ENCODE data around the gene UBL4B.

The UBL4B gene

GRCh38 chr1:110135666-110136065, 23.4 kb downstream of the UBL4B start:
- Histone ChIP-seq H3K27me3 (replicated peaks in 2 of 5; ENCODE audit: control insufficient read depth in 4 of 5, insufficient read depth in 5 of 5, low read length in 4 of 5) (peaks cover 3 to 45% (median 28%) of the 10 kb centered on the region in 5 experiments), H3K4me1 (ENCODE audit: control extremely low read depth in 1 of 4, control insufficient read depth in 4 of 4, insufficient read depth in 4 of 4, low read length in 3 of 4) (peaks cover 0 to 8% (median 6%) of the 10 kb centered on the region in 4 experiments), H3K9me3 (ENCODE audit: control extremely low read depth in 1 of 5, control insufficient read depth in 4 of 5, insufficient read depth in 2 of 5, low read depth in 1 of 5, low read length in 4 of 5) (no peaks in the 10 kb centered on the region), H3K4me3 (ENCODE audit: control insufficient read depth in 1 of 7, extremely low read depth in 1 of 7, insufficient read depth in 4 of 7, low read depth in 2 of 7, low read length in 6 of 7) (no peak overlapping the region), H3K27ac (ENCODE audit: insufficient read depth in 1 of 2, low read depth in 1 of 2, low read length in 2 of 2, poor library complexity in 1 of 2, severe bottlenecking in 2 of 2) (no peak overlapping the region), H3K36me3 (ENCODE audit: control insufficient read depth in 4 of 4, insufficient read depth in 4 of 4, low read length in 3 of 4) (no peaks in the 10 kb centered on the region)
- CTCF ChIA-PET, result interaction anchor here (2.7 kb wide), 1 partner anchor 18 kb away, joined by 6 read pairs; no protein-coding TSS in a partner anchor
- 93% methylated on average over 10 of the region's 10 CpGs for WGBS (ENCODE audit: insufficient coverage)
- no peak for DNase-seq
- POLR2A ChIA-PET, result no interaction called here

- peaks cover 3 to 41% (median 29%) of the 10 kb centered on the region in 5 experiments for H3K27me3 ChIP-seq (replicated peaks in 2 of 5; ENCODE audit: control insufficient read depth in 4 of 5, insufficient read depth in 5 of 5, low read length in 4 of 5)
- no peaks in the 10 kb centered on the region for H3K9me3 ChIP-seq (ENCODE audit: control extremely low read depth in 1 of 5, control insufficient read depth in 4 of 5, insufficient read depth in 2 of 5, low read depth in 1 of 5, low read length in 4 of 5)
- H3K4me3 ChIP-seq (ENCODE audit: control insufficient read depth in 1 of 7, extremely low read depth in 1 of 7, insufficient read depth in 4 of 7, low read depth in 2 of 7, low read length in 6 of 7), result no peak overlapping the region
- peaks cover 0 to 8% (median 5%) of the 10 kb centered on the region in 4 experiments for H3K4me1 ChIP-seq (ENCODE audit: control extremely low read depth in 1 of 4, control insufficient read depth in 4 of 4, insufficient read depth in 4 of 4, low read length in 3 of 4)
- CTCF ChIA-PET, result no interaction called here
- no peaks in the 10 kb centered on the region for H3K36me3 ChIP-seq (ENCODE audit: control insufficient read depth in 4 of 4, insufficient read depth in 4 of 4, low read length in 3 of 4)
- H3K27ac ChIP-seq (ENCODE audit: insufficient read depth in 1 of 2, low read depth in 1 of 2, low read length in 2 of 2, poor library complexity in 1 of 2, severe bottlenecking in 2 of 2), result no peak overlapping the region
- POLR2A ChIA-PET, result no interaction called here
- peak in 2 of 3 donors; percentile 26 to 41 for DNase-seq
- 0% methylated on average over 1 of the region's 7 CpGs for WGBS (ENCODE audit: insufficient coverage)
Measured at GRCh38 chr1:110136911-110137310, 24.7 kb downstream of the UBL4B start.

- CTCF ChIA-PET, result interaction anchor here (1.2 kb wide), 1 partner anchor 69 kb away, joined by 3 read pairs; no protein-coding TSS in a partner anchor
- H3K36me3 ChIP-seq (ENCODE audit: control insufficient read depth in 4 of 4, insufficient read depth in 4 of 4, low read length in 3 of 4), result no peaks in the 10 kb centered on the region
- no peaks in the 10 kb centered on the region for H3K9me3 ChIP-seq (ENCODE audit: control extremely low read depth in 1 of 5, control insufficient read depth in 4 of 5, insufficient read depth in 2 of 5, low read depth in 1 of 5, low read length in 4 of 5)
- POLR2A ChIA-PET, result no interaction called here
- DNase-seq, result no peak
- WGBS (ENCODE audit: insufficient coverage), result no CpG with 5 or more reads among the region's 3 CpGs
- peaks cover 4 to 47% (median 25%) of the 10 kb centered on the region in 5 experiments for H3K27me3 ChIP-seq (replicated peaks in 2 of 5; ENCODE audit: control insufficient read depth in 4 of 5, insufficient read depth in 5 of 5, low read length in 4 of 5)
- H3K4me1 ChIP-seq (ENCODE audit: control extremely low read depth in 1 of 4, control insufficient read depth in 4 of 4, insufficient read depth in 4 of 4, low read length in 3 of 4), result peaks cover 0 to 8% (median 5%) of the 10 kb centered on the region in 4 experiments
- H3K4me3 ChIP-seq (ENCODE audit: control insufficient read depth in 1 of 7, extremely low read depth in 1 of 7, insufficient read depth in 4 of 7, low read depth in 2 of 7, low read length in 6 of 7), result no peak overlapping the region
- H3K27ac ChIP-seq (ENCODE audit: insufficient read depth in 1 of 2, low read depth in 1 of 2, low read length in 2 of 2, poor library complexity in 1 of 2, severe bottlenecking in 2 of 2), result no peak overlapping the region
Measured at GRCh38 chr1:110138956-110139355, 26.7 kb downstream of the UBL4B start.

DNA sequence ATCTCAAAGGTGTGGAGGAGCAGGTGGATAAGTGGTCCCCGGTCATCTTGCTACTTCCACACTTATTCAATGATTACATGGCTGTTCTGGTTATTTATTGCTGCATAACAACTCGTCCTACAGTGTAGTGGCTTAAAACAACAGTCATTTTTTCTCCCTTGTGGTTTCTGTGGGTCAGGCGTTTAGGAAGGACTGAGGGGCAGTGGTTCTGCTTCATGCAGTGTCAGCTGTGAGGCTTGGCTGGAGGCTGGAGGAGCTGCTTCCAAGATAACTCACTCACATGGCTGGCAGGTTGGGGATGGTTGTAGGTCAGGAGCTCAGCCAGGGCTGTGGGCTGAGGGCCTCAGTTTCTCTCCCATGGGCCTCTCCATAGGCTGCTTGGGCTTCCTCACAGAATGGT, 32.1 kb downstream of the UBL4B start:
- H3K36me3 ChIP-seq (ENCODE audit: control insufficient read depth in 4 of 4, insufficient read depth in 4 of 4, low read length in 3 of 4), result no peaks in the 10 kb centered on the region
- ChIA-PET POLR2A (interaction anchor here (0.8 kb wide), 1 partner anchor 271 kb away, joined by 3 read pairs; no protein-coding TSS in a partner anchor), CTCF (interaction anchor here (1.6 to 2.3 kb wide), 2 partner anchors 11 to 12 kb away, joined by 3 to 11 read pairs; no protein-coding TSS in a partner anchor)
- H3K9me3 ChIP-seq (ENCODE audit: control extremely low read depth in 1 of 5, control insufficient read depth in 4 of 5, insufficient read depth in 2 of 5, low read depth in 1 of 5, low read length in 4 of 5), result peaks cover 0 to 2% (median 0%) of the 10 kb centered on the region in 5 experiments
- H3K4me1 ChIP-seq (ENCODE audit: control extremely low read depth in 1 of 4, control insufficient read depth in 4 of 4, insufficient read depth in 4 of 4, low read length in 3 of 4), result no peaks in the 10 kb centered on the region
- WGBS (ENCODE audit: insufficient coverage), result 0% methylated on average over 1 of the region's 3 CpGs
- H3K4me3 ChIP-seq (ENCODE audit: control insufficient read depth in 1 of 7, extremely low read depth in 1 of 7, insufficient read depth in 4 of 7, low read depth in 2 of 7, low read length in 6 of 7), result no peak overlapping the region
- peak in 2 of 3 donors; percentile 15 to 27 for DNase-seq
- no peak overlapping the region for H3K27ac ChIP-seq (ENCODE audit: insufficient read depth in 1 of 2, low read depth in 1 of 2, low read length in 2 of 2, poor library complexity in 1 of 2, severe bottlenecking in 2 of 2)
- peaks cover 2 to 71% (median 40%) of the 10 kb centered on the region in 5 experiments for H3K27me3 ChIP-seq (replicated peaks in 2 of 5; ENCODE audit: control insufficient read depth in 4 of 5, insufficient read depth in 5 of 5, low read length in 4 of 5)

GRCh38 chr1:110148961-110149360, 36.7 kb downstream of the UBL4B start:
- Histone ChIP-seq H3K9me3 (ENCODE audit: control extremely low read depth in 1 of 5, control insufficient read depth in 4 of 5, insufficient read depth in 2 of 5, low read depth in 1 of 5, low read length in 4 of 5) (peaks cover 0 to 2% (median 0%) of the 10 kb centered on the region in 5 experiments), H3K36me3 (ENCODE audit: control insufficient read depth in 4 of 4, insufficient read depth in 4 of 4, low read length in 3 of 4) (no peaks in the 10 kb centered on the region), H3K4me1 (ENCODE audit: control extremely low read depth in 1 of 4, control insufficient read depth in 4 of 4, insufficient read depth in 4 of 4, low read length in 3 of 4) (peaks cover 0 to 13% (median 5%) of the 10 kb centered on the region in 4 experiments), H3K4me3 (ENCODE audit: control insufficient read depth in 1 of 7, extremely low read depth in 1 of 7, insufficient read depth in 4 of 7, low read depth in 2 of 7, low read length in 6 of 7) (no peak overlapping the region), H3K27ac (ENCODE audit: insufficient read depth in 1 of 2, low read depth in 1 of 2, low read length in 2 of 2, poor library complexity in 1 of 2, severe bottlenecking in 2 of 2) (no peak overlapping the region), H3K27me3 (replicated peaks in 2 of 5; ENCODE audit: control insufficient read depth in 4 of 5, insufficient read depth in 5 of 5, low read length in 4 of 5) (peaks cover 0 to 97% (median 43%) of the 10 kb centered on the region in 5 experiments)
- 31% methylated on average over 4 of the region's 4 CpGs for WGBS (ENCODE audit: insufficient coverage)
- POLR2A ChIA-PET, result no interaction called here
- DNase-seq, result peak; percentile 32 to 48 (median 46)
- CTCF ChIA-PET, result no interaction called here

DNA sequence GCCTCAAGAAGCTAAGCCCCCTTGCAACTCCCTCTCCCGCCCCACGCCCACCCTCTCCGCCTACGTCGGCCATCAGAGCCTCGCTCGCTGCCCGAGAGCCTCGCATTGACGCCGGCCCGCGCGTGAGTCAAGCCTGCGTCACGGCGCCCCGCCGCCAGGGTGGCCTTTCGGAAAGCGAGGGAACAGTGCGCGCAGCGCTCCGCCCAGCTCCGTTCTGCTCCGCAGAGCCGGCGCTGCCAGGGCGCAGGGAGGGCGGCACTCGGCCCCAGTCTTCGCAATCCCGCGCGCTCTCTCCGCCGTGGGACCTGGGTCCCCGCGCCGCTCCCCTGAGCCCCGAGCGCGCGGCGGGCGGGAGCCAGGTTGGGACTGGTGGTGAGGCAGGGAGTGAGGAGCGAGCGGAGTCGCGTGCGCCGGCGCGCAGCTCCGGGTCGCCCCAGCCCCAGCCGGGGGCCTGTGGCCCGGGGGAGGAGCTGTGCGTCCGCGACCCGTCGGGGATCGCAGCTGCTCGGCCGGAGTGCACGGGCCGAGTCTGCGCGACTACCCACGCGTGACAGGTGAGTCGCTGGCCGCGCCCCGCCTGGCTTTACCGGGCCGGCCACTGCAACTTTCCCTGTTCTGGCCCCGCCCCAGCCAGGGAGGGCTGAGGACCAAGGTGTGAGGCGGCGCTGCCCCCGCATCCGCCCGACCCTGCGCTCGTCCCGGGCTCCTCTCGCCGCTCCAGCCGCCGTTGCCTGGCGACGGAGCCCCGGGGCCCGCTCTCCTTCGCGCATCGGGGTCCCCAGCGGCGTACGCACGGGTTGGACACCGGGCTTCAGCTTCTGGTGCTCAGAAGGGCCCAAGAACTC, 38.3 kb downstream of the UBL4B start, which contains the start of gene SLC6A17:
TSS of gene SLC6A17 (plus strand) at position 165 of the 845 bp plus-strand sequence. CDS start 16,436 bp downstream, outside the sequence.
- ChIA-PET CTCF (interaction anchor here (1.0 kb wide), 1 partner anchor 13 kb away, joined by 4 read pairs; no protein-coding TSS in a partner anchor), POLR2A (interaction anchor here (0.6 kb wide), 1 partner anchor 21 kb away, joined by 6 read pairs; no protein-coding TSS in a partner anchor)
- H3K4me1 ChIP-seq (ENCODE audit: control extremely low read depth in 1 of 4, control insufficient read depth in 4 of 4, insufficient read depth in 4 of 4, low read length in 3 of 4), result peaks cover 0 to 13% (median 5%) of the 10 kb centered on the region in 4 experiments
- no peaks in the 10 kb centered on the region for H3K36me3 ChIP-seq (ENCODE audit: control insufficient read depth in 4 of 4, insufficient read depth in 4 of 4, low read length in 3 of 4)
- DNase-seq, result peak; percentile 44 to 62 (median 62)
- H3K4me3 ChIP-seq (ENCODE audit: control insufficient read depth in 1 of 7, extremely low read depth in 1 of 7, insufficient read depth in 4 of 7, low read depth in 2 of 7, low read length in 6 of 7), result peak within 1 kb of the TSS in 5 of 7 experiments; percentile 6 to 46 (median 20)
- WGBS (ENCODE audit: insufficient coverage), result under 1% methylated on average over 86 of the region's 104 CpGs
- no peaks in the 10 kb centered on the region for H3K9me3 ChIP-seq (ENCODE audit: control extremely low read depth in 1 of 5, control insufficient read depth in 4 of 5, insufficient read depth in 2 of 5, low read depth in 1 of 5, low read length in 4 of 5)
- H3K27me3 ChIP-seq (replicated peaks in 2 of 5; ENCODE audit: control insufficient read depth in 4 of 5, insufficient read depth in 5 of 5, low read length in 4 of 5), result peaks cover 0 to 100% (median 46%) of the 10 kb centered on the region in 5 experiments
- no peak within 1 kb of the TSS for H3K27ac ChIP-seq (ENCODE audit: insufficient read depth in 1 of 2, low read depth in 1 of 2, low read length in 2 of 2, poor library complexity in 1 of 2, severe bottlenecking in 2 of 2)
